Mucosa of stomach (tissue), 1 donor: Measurements from ENCODE around the gene DNMT3A.
"Not testable (repeated sequence)": the region's sequence is repeated elsewhere in the genome, so short reads cannot be mapped to it uniquely, and the experiment has no call there.

Experiments used
- H3K27me3 ChIP-seq: one replicate; pipeline ENCODE4 v1.7.0; 2013; ENCODE audit warnings: mild to moderate bottlenecking, low read length; ENCODE audit not compliant: control insufficient read depth, insufficient read depth
- H3K36me3 ChIP-seq: one replicate; pipeline ENCODE4 v1.7.0; 2013; ENCODE audit warnings: low read length; ENCODE audit not compliant: control insufficient read depth, insufficient read depth
- H3K4me1 ChIP-seq: one replicate; pipeline ENCODE4 v1.7.0; 2013; ENCODE audit warnings: mild to moderate bottlenecking, low read length; ENCODE audit not compliant: control insufficient read depth, insufficient read depth
- H3K4me3 ChIP-seq: one replicate; pipeline ENCODE4 v1.7.0; 2013; ENCODE audit warnings: low read length
- H3K9ac ChIP-seq: one replicate; pipeline ENCODE4 v1.7.0; 2013; ENCODE audit warnings: mild to moderate bottlenecking, low read length, moderate library complexity
- H3K9me3 ChIP-seq: one replicate; pipeline ENCODE4 v1.7.0; 2013; ENCODE audit warnings: mild to moderate bottlenecking, low read length, moderate library complexity; ENCODE audit not compliant: control insufficient read depth
- donor health status: Pancreatic carcinoma.

DNMT3A gene

GRCh38 chr2:25226827-25227226, 114.9 kb downstream of the DNMT3A start:
- Histone ChIP-seq H3K9me3 (no peaks in the 10 kb centered on the region), H3K36me3 (no peaks in the 10 kb centered on the region), H3K9ac (no peak overlapping the region), H3K27me3 (no peaks in the 10 kb centered on the region), H3K4me3 (no peak overlapping the region), H3K4me1 (no peaks in the 10 kb centered on the region)

DNA sequence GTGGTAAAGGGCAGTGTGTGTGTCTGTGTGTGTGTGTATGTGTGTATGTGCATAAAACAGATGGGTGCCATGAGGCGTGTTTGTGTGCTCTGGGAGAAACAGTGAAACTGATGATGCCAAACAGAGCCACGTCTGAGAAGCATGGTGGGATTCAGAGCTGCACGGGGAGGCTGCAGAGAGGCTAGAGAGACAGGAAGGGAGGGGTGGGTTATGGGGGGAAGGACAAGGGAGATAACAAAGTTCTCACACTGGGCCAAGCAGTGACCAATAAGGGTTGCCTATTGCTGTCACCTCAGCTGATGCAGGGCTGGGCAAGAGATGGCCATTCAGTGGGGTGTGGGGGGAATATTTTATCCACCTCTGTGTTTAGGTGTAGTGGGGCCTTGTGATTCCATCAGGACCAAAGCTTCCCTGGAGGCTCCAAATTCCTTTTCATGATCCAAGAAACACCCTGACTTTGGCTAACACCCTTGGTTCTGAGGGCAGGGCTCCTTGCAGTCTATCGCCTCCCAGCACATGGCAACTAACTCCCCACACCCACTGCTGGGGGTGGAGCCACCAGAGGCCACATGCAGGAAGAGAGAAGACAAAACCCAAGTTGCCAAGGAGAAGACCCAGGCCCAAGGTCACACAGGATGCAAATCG, 119.1 kb downstream of the DNMT3A start:
- Histone ChIP-seq H3K4me3 (no peak overlapping the region), H3K36me3 (no peaks in the 10 kb centered on the region), H3K9me3 (no peaks in the 10 kb centered on the region), H3K9ac (no peak overlapping the region), H3K4me1 (no peaks in the 10 kb centered on the region), H3K27me3 (no peaks in the 10 kb centered on the region)

DNA sequence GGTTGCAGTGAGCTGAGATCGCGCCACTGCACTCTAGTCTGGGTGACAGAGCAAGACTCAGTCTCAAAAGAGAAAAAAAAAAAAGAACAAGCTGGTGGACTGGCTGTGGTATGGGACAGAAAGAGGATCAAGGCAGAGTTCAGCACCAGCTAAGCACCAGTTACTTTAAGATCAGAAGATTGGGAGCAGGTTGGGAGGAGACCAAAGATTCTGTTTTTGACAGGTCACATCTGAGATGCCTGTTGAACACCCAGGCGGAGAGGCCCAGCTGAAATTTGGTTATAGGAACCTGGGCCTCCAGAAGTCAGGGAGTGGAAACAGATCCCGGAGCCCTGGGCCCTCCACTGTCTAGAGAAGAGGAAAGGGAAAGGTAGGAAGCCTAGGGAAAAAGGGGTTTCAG, 120.1 kb downstream of the DNMT3A start:
- Histone ChIP-seq H3K4me3 (no peak overlapping the region), H3K4me1 (no peaks in the 10 kb centered on the region), H3K27me3 (no peaks in the 10 kb centered on the region), H3K36me3 (no peaks in the 10 kb centered on the region), H3K9me3 (no peaks in the 10 kb centered on the region), H3K9ac (no peak overlapping the region)

- no peaks in the 10 kb centered on the region for H3K36me3 ChIP-seq
- H3K4me1 ChIP-seq = no peaks in the 10 kb centered on the region
- H3K9ac ChIP-seq = no peak overlapping the region
- no peak overlapping the region for H3K4me3 ChIP-seq
- H3K27me3 ChIP-seq = no peaks in the 10 kb centered on the region
- H3K9me3 ChIP-seq = no peaks in the 10 kb centered on the region
Observed at GRCh38 chr2:25220313-25220712, 121.4 kb downstream of the DNMT3A start.

DNA sequence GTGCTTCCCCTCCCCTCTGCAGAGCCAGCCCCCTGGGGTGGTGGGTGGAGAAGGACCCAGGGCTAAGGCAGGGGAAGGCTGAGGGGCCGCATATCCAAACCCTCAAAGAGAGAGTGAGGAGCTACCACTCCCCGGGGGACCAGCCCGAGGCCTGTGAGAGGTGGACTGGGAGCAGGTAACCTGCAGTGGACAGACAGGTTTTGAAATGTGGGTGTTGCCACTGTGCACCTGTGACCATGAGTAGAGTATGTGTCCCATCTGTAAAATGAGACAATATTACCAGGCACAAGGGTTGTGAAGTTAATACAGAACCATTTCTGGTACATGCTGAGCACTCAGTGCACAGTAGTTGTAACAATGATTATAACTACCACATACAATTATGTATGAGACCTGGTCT, 122.1 kb downstream of the DNMT3A start:
- Histone ChIP-seq H3K9me3 (no peaks in the 10 kb centered on the region), H3K27me3 (no peaks in the 10 kb centered on the region), H3K36me3 (no peaks in the 10 kb centered on the region), H3K4me1 (no peaks in the 10 kb centered on the region), H3K9ac (no peak overlapping the region), H3K4me3 (no peak overlapping the region)

- Histone ChIP-seq H3K9ac (no peak overlapping the region), H3K27me3 (no peaks in the 10 kb centered on the region), H3K36me3 (no peaks in the 10 kb centered on the region)
Observed at GRCh38 chr2:25218100-25218499, 123.6 kb downstream of the DNMT3A start.

GRCh38 chr2:25215948-25216679, 125.6 kb downstream of the DNMT3A start:
- Histone ChIP-seq H3K9ac (peak overlapping the region; percentile 68), H3K36me3 (no peaks in the 10 kb centered on the region), H3K4me1 (no peaks in the 10 kb centered on the region), H3K27me3 (no peaks in the 10 kb centered on the region), H3K4me3 (no peak overlapping the region), H3K9me3 (no peaks in the 10 kb centered on the region)

More at GRCh38 chr2:25218100-25218499, 123.6 kb downstream of the DNMT3A start:
- H3K9me3 ChIP-seq = no peaks in the 10 kb centered on the region
- no peak overlapping the region for H3K4me3 ChIP-seq
- H3K4me1 ChIP-seq = no peaks in the 10 kb centered on the region

DNA sequence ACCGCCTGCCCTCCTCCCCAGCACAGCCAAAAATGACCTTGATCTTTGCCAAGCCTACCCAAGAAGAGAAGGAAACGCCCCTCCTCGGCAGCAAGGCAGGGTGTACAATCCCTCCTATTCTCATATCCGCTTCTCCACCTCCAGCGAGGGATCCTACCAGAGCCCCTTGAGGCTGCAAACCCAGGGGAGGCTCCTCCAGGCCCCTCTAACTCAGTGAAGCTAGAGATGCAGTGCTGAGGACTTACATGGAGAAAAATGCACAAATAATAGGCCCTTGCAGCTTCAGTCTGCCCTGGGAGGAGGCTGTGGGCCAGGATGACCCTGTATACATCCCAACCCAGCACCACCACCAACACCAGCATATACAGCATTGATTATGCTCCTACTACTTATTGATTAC, 126.5 kb downstream of the DNMT3A start:
- H3K4me1 ChIP-seq = no peaks in the 10 kb centered on the region
- no peak overlapping the region for H3K4me3 ChIP-seq

GRCh38 chr2:25213229-25213628, 128.5 kb downstream of the DNMT3A start:
- H3K4me1 ChIP-seq = no peaks in the 10 kb centered on the region
- no peak overlapping the region for H3K4me3 ChIP-seq
- H3K9ac ChIP-seq = no peak overlapping the region
- no peaks in the 10 kb centered on the region for H3K27me3 ChIP-seq
- no peaks in the 10 kb centered on the region for H3K9me3 ChIP-seq
- H3K36me3 ChIP-seq = no peaks in the 10 kb centered on the region

More for the DNA sequence above, 126.5 kb downstream of the DNMT3A start:
- H3K27me3 ChIP-seq = no peaks in the 10 kb centered on the region
- H3K9ac ChIP-seq = no peak overlapping the region
- H3K9me3 ChIP-seq = no peaks in the 10 kb centered on the region
- no peaks in the 10 kb centered on the region for H3K36me3 ChIP-seq

DNA sequence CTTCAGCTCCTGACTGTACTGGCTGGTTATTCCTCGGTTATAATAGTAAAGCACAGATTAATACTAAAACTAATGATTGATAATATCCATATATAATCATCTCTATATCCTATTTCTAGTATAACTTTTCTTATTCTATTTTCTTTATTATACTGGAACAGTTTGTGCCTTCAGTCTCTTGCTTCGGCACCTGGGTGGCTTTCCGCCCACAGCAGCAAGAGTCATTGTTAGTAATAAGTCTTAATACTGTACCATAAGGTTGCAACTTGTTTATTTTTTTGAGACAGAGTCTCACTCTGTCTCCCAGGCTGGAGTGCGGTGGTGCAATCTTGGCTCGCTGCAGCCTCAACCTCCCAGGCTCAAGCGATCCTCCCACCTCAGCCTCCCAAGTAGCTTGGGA, 130.8 kb downstream of the DNMT3A start:
- H3K4me1 ChIP-seq = not testable (repeated sequence)

DNA sequence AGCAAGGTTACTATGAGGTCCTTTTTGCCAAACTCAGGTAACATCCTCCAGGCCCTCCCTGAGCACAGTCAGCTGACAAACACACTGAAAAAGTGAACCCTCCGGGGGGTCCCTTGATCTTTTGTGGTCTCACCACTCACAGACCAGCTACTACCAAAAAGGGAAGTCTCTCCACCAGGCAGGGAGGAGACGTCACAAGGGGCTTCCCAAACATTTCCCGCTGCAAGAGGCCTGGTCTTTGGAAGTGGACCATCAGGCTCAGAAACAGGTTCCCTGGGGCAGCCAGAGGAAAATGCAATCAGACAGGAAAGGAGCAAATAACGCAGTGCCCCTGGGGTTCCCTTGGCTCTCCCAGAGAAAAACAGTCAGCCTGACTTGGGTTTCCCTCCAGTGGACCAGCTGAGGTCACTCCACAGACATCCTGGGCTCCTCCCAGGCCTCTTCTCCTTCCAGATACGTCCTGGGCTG, 134.6 kb downstream of the DNMT3A start:
- Histone ChIP-seq H3K4me1 (no peaks in the 10 kb centered on the region), H3K27me3 (no peaks in the 10 kb centered on the region), H3K4me3 (no peak overlapping the region), H3K36me3 (no peaks in the 10 kb centered on the region), H3K9ac (no peak overlapping the region), H3K9me3 (no peaks in the 10 kb centered on the region)

More for the DNA sequence above, 130.8 kb downstream of the DNMT3A start:
- not testable (repeated sequence) for H3K9me3 ChIP-seq, H3K9ac ChIP-seq, H3K4me3 ChIP-seq, H3K27me3 ChIP-seq, H3K36me3 ChIP-seq

- H3K27me3 ChIP-seq = no peaks in the 10 kb centered on the region
- H3K4me1 ChIP-seq = no peaks in the 10 kb centered on the region
- H3K9me3 ChIP-seq = no peaks in the 10 kb centered on the region
- no peaks in the 10 kb centered on the region for H3K36me3 ChIP-seq
- H3K9ac ChIP-seq = no peak overlapping the region
- no peak overlapping the region for H3K4me3 ChIP-seq
Observed at GRCh38 chr2:25204190-25204838, 137.4 kb downstream of the DNMT3A start.
